GM12891 (cell line): ENCODE data around the gene HNRNPC. TPM values are rescaled to one million over a fixed set of nuclear protein-coding genes. Genes with fewer than 3 reads are reported as not detected.
"Not testable (repeated sequence)": the region's sequence is repeated elsewhere in the genome, so short reads cannot be mapped to it uniquely, and the experiment has no call there.

ENCODE experiments used
- DNase-seq: peaks from one replicate; pipeline ENCODE4 v3.0.0; 2011; ENCODE audit warnings: low spot score; ENCODE audit not compliant: insufficient read length
- FAIRE-seq: peaks from 2 replicates; lab custom pipeline; 2011; peaks lifted over from hg19 to GRCh38; lab: Jason Lieb, UNC
- PAX5 ChIP-seq: IDR thresholded peaks from 2 replicates; pipeline ENCODE4 v1.6.1; 2011; ENCODE audit warnings: low read length, moderate library complexity, mild to moderate bottlenecking; ENCODE audit not compliant: insufficient read depth, severe bottlenecking
- POLR2A ChIP-seq: IDR thresholded peaks from 2 replicates; pipeline ENCODE4 v1.6.1; 2011; ENCODE audit warnings: low read depth, low read length, control low read depth
- POLR2AphosphoS5 ChIP-seq: IDR thresholded peaks from 2 replicates; pipeline ENCODE4 v1.6.1; 2011; ENCODE audit warnings: low read depth, low read length, control low read depth
- POU2F2 ChIP-seq: IDR thresholded peaks from 2 replicates; pipeline ENCODE4 v1.6.1; 2011; ENCODE audit warnings: low read depth, mild to moderate bottlenecking, control low read depth, low read length, moderate library complexity
- SPI1 ChIP-seq: IDR thresholded peaks from 2 replicates; pipeline ENCODE4 v1.6.1; 2011; ENCODE audit warnings: low read depth, low read length, control low read depth
- TAF1 ChIP-seq: IDR thresholded peaks from 2 replicates; pipeline ENCODE4 v1.6.1; 2011; ENCODE audit warnings: low read depth, low read length, control low read depth
- polyA plus RNA-seq: library from polyadenylated mRNA; unstranded; fragments of >200 nt; gene quantifications from one replicate; pipeline ENCODE4 v1.2.1, GENCODE V29; 2012; ENCODE audit warnings: low read depth, missing spikeins, inconsistent platforms; ENCODE audit not compliant: missing spikeins

Gene HNRNPC
- polyA plus RNA-seq: 626 TPM

GRCh38 chr14:21269252-21270046 is at the start of gene HNRNPC:
TSS of gene HNRNPC (minus strand) at chr14:21269442. CDS start at chr14:21234193, 35,249 bp downstream.
- peak; percentile 76 for DNase-seq
- TF ChIP-seq POU2F2 (peak; percentile 84; the same call in 1 of the 2 replicates), TAF1 (peak; percentile 98), POLR2AphosphoS5 (peak; percentile 99), POLR2A (peak; percentile 99), SPI1 (no peak), PAX5 (no peak)
- FAIRE-seq: peak; percentile 98

GRCh38 chr14:21317398-21317797 is 48.2 kb upstream of the HNRNPC start:
- DNase-seq (peak; percentile 30), FAIRE-seq (no peak)
- no peak for TF ChIP-seq POU2F2
- peak; percentile 72 for TF ChIP-seq SPI1

GRCh38 chr14:21313512-21313911 is 44.3 kb upstream of the HNRNPC start:
- FAIRE-seq: no peak
- DNase-seq: no peak
- TF ChIP-seq POLR2A (no peak), POU2F2 (no peak), POLR2AphosphoS5 (no peak), PAX5 (no peak), SPI1 (no peak), TAF1 (no peak)

GRCh38 chr14:21311614-21312013 is 42.4 kb upstream of the HNRNPC start:
- no peak for TF ChIP-seq TAF1
- TF ChIP-seq PAX5: no peak
- no peak for TF ChIP-seq SPI1
- TF ChIP-seq POU2F2: no peak
- TF ChIP-seq POLR2AphosphoS5: no peak
- no peak for TF ChIP-seq POLR2A
- DNase-seq: no peak
- no peak for FAIRE-seq

- no peak for DNase-seq
- TF ChIP-seq POLR2AphosphoS5 (no peak), POLR2A (no peak), POU2F2 (no peak), TAF1 (no peak), PAX5 (no peak), SPI1 (no peak)
- no peak for FAIRE-seq
Measured at GRCh38 chr14:21309956-21310355, 40.7 kb upstream of the HNRNPC start.

- no peak for TF ChIP-seq POLR2A
- TF ChIP-seq POU2F2: no peak
- TF ChIP-seq TAF1: no peak
- no peak for TF ChIP-seq POLR2AphosphoS5
- TF ChIP-seq PAX5: no peak
- TF ChIP-seq SPI1: no peak
- FAIRE-seq (no peak), DNase-seq (no peak)
Measured at GRCh38 chr14:21309238-21309636, 40.0 kb upstream of the HNRNPC start.

GRCh38 chr14:21308479-21309237 is 39.4 kb upstream of the HNRNPC start:
- TF ChIP-seq POLR2AphosphoS5: peak; percentile 96
- peak; percentile 99 for TF ChIP-seq POU2F2
- TF ChIP-seq SPI1: no peak
- TF ChIP-seq PAX5: no peak
- peak; percentile 74; the same call in 1 of the 2 replicates for TF ChIP-seq TAF1
- peak; percentile 96 for TF ChIP-seq POLR2A
- FAIRE-seq (peak; percentile 98), DNase-seq (peak; percentile 40)

GRCh38 chr14:21308132-21308478 is 38.9 kb upstream of the HNRNPC start:
- FAIRE-seq (no peak), DNase-seq (no peak)
- no peak for TF ChIP-seq POLR2A

GRCh38 chr14:21307637-21308036 is 38.4 kb upstream of the HNRNPC start:
- no peak for FAIRE-seq
- TF ChIP-seq POLR2AphosphoS5: no peak
- TF ChIP-seq POU2F2: no peak
- no peak for TF ChIP-seq PAX5
- TF ChIP-seq POLR2A: no peak
- TF ChIP-seq TAF1: no peak
- no peak for TF ChIP-seq SPI1
- DNase-seq: no peak

- FAIRE-seq, DNase-seq: not testable (repeated sequence)
Measured at GRCh38 chr14:21302836-21303140, 33.5 kb upstream of the HNRNPC start.
